Mononuclear cell (primary cell): ENCODE data around the gene ELAVL2. TPM values are rescaled to one million over a fixed set of nuclear protein-coding genes. Genes with fewer than 3 reads are reported as not detected.

Source experiments
- H3K27me3 ChIP-seq: 2 replicates; pipeline ENCODE4 v1.6.0; 2011; ENCODE audit warnings: low read length, control low read depth; ENCODE audit not compliant: insufficient read depth
- H3K4me1 ChIP-seq: 2 replicates; pipeline ENCODE4 v1.5.1; 2011; ENCODE audit warnings: mild to moderate bottlenecking, low read length, control low read depth; ENCODE audit not compliant: insufficient read depth
- H3K4me3 ChIP-seq: 2 replicates; pipeline ENCODE4 v1.5.1; 2011; ENCODE audit warnings: mild to moderate bottlenecking, low read length, moderate library complexity
- H3K9me3 ChIP-seq: 2 replicates; pipeline ENCODE4 v1.5.1; 2011; ENCODE audit warnings: low read depth, mild to moderate bottlenecking, control low read depth, low read length
- total RNA-seq: library from RNA; depleted of rRNA; stranded (reverse); fragments of >200 nt; gene quantifications from one replicate; pipeline ENCODE4 v1.2.3, GENCODE V29; 2012

The ELAVL2 gene
- total RNA-seq, 1 donor: not detected

DNA sequence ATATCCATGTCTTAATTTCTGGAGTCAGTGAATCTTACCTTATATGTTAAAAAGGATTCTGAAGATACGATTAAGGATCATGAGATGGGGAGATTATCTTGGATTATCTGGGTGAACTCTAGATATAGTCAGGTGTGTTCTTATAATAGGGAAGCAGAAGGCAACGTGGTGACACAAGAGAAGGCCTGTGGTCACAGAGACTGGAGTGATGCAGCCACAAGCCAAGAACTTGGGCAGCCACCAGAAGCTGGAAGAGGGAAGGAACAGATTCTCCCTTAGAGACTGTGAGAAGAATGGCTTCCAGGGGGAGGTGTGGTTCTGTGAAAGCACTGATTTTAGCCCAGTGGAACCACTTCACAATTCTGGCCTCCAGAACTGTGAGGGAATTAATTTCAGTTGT, 177.4 kb downstream of the ELAVL2 start:
- Histone ChIP-seq H3K4me3 (no peak overlapping the region), H3K27me3 (no peaks in the 10 kb centered on the region), H3K9me3 (no peaks in the 10 kb centered on the region), H3K4me1 (no peaks in the 10 kb centered on the region)

DNA sequence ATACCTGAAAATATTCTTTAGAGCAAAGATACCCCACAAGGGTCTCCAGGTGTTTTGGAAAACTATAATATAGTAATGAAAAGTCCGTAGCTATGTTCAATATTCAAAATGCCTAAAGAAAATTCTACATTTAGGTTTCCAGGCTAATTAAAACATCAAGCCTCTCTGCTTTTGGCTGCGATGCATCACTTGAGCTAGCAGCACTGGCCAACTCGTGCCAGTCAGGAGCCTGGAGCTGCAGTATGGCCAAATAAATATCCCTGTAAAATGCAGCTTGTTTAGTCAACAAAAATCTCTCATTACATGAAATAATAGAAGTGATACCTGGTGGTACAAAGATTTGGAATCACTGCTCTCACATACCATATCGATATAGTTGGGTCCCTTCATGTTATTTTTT, 181.1 kb downstream of the ELAVL2 start:
- H3K4me1 ChIP-seq: no peaks in the 10 kb centered on the region
- H3K4me3 ChIP-seq: no peak overlapping the region
- no peaks in the 10 kb centered on the region for H3K9me3 ChIP-seq
- H3K27me3 ChIP-seq: no peaks in the 10 kb centered on the region

DNA sequence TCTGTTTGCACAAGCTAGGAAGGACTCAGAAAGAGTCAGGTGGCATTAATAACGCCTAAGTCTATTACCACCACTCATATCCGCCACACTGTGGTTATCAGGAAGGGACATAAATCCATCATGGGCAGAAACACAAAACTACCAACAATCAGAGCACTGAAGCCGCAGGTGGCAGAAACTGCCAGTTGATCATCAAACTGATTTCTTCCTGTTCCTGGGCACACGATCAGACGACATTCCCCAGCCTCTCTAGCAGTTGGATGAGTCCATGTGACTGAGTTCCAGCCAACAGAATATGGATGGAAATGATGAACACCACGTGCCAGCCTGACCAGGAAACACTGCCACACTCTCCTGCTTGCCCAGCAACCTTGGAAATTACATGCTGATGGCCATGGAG, 181.7 kb downstream of the ELAVL2 start:
- Histone ChIP-seq H3K27me3 (no peaks in the 10 kb centered on the region), H3K4me1 (no peaks in the 10 kb centered on the region), H3K9me3 (no peaks in the 10 kb centered on the region), H3K4me3 (no peak overlapping the region)

GRCh38 chr9:23643656-23644258, 182.3 kb downstream of the ELAVL2 start:
- Histone ChIP-seq H3K27me3 (no peaks in the 10 kb centered on the region), H3K9me3 (no peaks in the 10 kb centered on the region), H3K4me1 (no peaks in the 10 kb centered on the region), H3K4me3 (no peak overlapping the region)
